ENCODE data around the gene JPH4.

JPH4 gene

DNA sequence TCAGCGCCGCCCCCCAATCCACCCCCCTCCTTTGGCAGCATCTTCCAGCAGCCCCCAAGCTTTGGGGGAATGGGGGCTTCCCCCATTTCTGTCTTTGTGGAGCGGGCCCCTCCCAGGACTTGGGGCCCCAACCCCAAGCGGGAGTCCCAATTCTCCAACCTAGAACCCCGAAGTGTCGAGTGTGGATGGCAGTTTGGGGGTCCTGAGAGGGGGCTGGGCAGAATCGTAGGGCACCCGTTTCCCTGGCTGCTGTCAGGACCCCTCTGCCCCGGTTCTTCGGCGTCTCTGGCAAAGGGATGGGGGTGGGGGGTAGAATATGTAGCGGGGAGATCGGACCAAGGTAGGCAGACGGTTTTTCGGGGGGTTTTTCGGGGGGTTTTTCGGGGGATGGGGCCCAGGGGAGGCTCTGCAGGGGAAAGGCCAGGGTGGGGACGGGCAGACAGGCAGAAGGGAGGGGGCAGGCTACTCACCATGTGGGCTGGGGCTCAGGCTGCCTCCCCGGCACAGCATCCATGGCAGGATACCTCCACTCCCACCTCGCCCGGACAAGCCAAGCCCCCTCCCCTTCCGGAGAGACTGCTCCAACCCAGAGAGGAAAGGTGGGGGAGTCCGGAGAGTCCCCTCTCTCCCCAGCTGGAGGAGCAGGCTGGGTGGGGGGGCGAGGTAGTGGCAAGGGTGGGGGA lies 739 bp downstream of the JPH4 start:
- DNase-seq, result no peak

DNA sequence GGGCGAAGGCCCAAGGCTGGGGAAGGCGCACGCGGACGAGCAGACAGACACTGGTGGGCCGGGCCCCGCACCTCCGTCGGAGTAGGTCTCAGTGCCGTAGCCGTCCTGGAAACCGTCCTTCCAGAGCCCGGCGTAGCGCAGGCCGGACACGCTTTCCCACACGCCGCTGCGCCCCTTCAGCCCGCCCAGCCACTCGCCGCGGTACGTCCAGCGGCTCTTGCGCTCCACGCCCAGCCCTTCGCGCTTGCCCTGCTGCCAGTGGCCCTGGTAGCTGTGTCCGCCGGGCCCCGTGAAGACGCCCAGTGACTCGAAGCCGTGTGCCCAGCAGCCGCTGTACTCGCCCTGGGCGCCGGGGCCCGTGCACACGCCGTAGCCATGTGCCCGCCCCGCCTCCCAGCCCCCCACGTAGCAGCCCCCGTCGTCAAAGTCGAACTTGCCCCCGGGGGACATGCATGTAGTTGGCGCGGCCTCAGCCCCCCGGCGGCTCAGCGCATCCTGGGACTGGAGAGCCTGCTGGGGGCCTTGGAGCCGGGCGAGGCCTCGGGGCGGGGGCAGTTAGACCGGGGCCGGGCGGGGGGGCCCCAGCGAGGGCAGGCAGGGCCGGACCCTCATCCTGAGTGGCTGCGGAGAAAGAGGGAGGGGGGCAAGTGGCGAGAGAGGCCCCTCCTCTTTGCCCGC lies 1.4 kb downstream of the JPH4 start:
- peak; percentile 28 for DNase-seq

DNA sequence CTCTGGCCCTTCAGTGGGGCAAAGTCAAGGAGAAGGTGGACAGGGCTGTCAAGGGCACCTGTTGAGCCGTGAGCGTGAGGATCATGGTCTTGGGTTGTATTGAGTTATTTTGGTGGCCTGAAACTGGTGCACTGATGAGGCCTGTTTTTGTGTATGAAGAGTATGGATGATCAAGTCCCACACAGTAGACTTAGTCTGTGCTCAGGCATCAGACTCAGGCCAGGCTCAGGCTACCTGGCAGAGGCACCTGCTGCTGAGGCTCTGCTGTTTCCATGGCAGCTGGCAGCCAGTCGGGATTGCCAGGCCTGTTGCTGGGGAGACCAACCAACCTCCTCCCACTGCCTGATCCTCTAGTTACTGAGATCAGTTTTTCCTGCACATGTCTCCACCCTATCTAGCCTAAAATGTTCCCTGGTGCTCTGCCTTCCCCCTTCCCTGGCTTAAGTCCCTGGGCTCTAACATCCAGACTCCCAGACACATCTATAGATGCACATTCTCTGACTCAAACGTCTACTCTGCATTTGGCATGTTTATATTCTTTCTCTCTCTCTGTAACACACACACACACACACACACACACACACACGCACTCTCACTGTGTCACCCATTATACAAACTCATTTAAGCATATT lies 5.1 kb downstream of the JPH4 start:
- DNase-seq, result no peak

DNA sequence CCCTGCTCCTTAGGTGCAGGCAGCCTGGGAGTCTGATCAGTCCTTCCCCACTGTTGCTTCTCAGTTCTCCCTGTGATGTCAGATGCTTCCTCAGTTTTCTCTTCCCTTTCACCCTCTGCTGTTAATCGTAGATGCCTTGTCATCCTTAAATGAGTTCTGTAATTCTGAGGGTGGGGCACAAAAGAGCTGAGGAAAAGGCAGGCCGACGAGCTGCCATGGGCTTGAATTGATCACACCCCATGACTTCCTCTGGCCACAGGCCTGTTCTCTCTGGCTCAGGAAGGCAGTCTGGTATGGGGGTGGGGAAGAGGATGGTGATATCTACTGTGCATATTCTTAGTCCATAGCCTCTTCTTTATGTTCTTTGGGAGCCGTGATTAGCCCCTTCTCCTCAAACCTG lies 5.8 kb downstream of the JPH4 start:
- DNase-seq, result peak; percentile 72

DNA sequence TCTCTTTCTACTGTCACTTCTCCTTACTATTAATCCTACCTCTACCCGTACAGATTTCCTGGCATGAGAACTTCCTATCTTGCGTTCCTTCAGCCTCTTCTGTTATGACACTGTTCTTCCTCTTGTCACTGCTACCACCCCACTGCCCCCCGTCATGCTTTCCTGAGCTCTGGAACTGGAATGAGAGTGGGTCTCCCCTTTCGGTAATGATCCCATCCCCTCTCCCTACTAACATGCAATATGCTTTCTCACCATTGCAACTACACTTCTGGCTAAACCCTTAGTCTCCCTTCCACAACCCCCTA lies 6.1 kb downstream of the JPH4 start:
- DNase-seq, result peak; percentile 29

DNA sequence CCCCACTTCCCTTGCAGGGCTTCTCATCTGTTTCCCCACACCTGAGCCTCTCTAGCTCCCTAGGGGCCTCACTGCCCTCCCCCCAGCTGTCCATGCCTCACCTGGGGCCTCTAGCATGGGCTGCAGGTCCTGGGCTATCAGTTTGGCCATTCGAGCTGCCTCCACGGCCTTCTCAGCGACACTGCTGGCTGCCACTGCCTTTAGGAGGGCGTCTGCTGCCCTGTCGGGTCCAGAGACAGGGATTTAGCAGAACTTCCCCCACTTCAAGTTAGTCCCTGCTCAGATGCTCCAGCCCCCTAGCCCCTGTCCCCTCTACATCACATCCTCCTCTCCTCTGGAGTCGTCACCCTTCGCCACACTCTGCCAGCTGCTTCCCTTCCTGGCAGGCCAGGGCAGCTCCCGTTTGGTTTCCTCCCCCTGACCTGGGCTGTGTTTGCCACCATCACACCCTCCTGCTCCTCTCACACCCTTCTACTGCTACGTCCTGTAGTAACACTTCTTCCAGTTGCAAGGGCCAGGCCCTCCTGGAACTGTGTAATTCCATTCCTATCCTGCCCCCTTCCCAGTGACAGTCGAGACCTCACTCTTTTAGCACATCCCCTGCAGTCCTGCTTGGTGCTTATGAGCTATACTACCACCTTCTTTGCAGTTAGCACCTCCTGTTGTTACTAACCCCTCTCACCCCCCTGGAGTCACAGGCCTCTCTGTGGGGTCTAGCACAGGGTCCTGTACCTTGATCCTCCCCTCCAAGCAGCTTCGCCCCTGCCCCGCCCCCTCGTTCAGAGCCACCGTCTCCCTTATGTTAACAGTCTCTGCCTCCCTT lies 6.7 kb downstream of the JPH4 start:
- DNase-seq, result no peak

DNA sequence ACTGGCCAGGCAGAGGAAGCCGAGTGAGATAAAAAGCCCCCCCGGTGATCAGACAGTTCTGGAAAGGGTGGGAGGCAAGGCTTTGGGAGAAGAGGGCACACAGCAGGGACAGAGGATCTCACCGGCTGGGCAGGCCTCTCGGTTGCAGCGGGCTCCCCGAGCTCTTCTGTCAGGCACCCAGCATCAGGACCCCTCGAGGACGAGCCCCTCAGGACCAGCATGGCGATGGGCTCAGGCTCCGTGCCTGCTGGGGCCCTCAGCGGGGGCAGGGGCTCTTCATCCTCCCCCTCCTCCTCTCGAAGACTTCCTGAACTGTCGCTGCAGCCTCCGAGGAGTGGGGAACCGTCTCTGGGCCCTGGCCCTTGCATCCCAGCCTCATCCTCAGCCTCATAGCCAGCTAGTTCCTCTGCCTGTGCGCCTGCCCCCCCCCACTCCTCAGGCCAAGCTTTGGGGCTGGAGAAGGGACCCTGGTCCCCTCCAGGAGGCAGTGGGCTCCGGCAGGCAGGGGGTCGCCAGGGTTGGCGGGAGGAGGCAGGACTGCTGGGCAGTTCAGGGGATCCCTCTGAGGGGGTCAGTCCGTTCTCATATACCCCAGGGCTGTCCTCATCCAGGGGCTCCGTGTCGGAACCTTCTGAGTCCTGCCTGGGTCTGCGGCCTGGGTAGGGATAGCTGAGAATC lies 7.6 kb downstream of the JPH4 start:
- no peak for DNase-seq

DNA sequence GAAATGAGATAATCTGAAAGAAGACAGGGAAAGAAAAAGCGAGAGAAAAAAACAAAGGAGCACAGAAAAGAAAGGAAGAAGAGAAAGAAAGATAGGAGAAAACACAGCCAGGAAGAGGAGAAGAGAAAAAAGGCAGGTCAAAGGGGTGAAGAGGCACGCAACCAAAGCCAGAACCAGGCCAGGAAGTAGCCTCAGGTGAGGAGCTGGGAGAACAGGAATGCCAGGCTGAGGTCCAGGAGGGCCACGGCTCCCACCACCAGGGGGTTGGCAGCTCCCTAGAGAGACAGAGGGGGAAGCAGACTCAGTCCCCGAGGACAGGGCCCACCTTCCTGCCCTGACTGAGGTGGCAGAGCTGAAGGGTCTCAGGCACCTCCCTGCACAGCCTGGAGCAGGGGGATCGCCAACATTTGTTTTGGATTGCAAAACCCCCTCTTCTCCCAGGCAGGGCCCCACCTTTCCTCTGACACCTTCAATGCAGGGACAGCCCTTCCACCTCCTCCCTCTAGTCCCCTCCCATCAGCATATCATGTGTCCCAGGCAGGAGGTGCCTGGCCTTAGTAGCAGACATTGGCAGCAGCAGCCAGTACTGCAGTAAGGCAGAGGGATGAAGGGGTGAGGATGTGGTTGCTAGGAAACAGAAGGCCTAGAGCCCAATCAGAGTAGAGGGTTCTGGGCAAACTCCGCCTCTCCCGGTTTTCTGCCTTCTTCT lies 9.0 kb downstream of the JPH4 start:
- DNase-seq, result no peak

DNA sequence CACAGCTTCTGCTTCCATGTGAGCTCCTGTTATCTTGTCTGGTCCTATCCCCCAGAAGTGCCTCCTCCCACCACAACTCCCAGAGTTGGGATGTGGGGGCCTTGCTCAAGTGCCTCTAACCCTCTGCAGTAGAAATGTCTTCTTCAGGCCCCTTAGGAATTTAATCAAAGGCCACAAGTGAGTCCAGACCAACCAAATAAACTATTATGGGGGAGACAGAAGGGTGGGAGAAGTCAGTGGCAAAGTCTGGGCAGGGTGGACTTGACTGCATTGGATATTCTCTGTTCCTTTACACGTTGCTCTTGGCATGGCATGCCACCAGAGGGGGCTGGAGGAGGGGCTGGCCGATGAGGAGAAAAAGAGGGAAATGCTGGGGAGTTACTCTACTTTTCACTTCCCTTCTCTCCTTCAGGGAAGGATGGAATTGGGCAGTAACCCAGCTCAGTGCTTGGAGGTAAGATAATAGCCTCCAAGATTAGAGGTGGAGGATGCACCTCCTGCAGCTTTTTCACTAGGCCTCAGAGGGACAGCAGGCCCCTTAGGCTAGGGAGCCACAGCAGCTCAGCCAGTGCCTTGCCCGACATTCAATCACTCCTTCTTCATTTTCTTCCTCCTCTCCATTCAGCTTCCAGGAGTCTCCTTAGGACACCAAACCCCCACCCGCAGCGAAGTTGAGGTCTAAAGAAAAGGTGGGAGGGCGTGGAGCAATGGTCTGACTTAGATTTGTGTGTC lies 9.8 kb downstream of the JPH4 start:
- DNase-seq, result peak; percentile 66

DNA sequence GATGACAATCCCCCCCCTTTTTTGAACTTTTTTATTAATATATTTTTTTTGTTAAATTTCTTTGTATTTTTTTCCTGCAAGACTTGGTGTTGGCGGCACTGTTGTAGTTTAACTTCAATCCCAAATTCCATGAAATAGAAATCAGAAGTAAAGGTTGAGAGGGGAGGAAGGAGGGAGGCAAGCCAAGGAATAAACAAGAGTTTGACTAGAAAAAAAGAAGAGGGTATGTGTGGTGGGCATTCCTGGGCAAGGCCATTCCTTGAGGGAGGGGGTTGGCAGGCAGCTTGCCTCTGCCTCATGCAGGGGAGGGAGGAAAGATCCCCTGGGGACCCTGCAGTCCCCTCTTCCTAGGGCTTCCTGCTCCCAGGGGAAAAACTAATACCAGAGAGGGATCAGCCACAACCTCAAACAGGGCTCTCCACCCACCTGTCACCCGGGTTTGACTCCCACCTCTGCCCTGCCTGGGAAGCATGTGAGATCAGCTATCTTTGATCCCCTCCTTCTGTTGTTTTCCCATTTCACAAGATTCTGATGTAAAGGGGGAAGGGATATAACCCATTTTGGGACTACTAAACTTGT lies 10.5 kb downstream of the JPH4 start:
- no peak for DNase-seq

DNA sequence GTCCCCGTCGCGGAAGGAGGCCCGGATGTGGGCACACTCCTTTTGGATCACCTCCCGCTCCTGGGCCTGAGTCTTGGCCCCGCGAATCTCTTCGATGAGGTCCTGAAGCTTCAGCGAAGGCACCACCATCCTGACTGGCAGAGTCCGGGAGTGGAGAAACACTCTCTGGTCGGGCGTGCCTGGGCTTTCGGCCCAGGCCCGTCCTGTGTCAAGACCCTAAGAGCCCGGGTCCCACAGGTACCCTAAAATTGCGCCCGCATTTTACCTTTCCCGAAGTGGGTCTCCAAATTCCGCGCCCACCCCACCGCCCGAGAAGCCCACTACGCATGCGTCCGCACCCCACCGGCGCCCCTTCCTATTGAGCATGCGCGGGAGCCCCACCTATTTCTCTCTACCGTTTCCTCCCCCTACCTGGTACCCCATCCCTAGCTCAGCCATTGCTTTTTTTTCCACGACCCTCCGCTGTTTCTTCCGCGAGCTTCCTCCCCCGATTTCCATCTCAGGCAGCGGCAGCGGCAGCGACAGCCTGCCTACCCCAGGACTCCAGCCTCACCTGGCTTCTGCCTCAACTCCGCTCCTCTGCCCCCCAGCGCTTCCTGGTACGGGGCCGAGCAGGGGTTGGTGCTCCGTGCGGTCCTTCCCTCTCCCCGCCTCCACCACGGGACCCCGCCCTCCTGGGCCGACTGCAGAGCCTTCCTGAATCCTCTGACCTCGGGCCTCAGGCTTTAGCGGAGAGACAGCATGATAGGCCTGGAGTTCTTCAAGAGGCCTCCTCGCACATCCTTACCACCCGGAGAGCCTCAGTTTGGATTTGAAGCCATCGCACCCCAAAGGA lies 11.2 kb downstream of the JPH4 start, which contains the start of gene AP1G2:
Gene AP1G2 (minus strand): TSS at position 606 of the 835 bp plus-strand sequence. CDS start 477 bp downstream, at position 129.
- DNase-seq, result peak; percentile 87

DNA sequence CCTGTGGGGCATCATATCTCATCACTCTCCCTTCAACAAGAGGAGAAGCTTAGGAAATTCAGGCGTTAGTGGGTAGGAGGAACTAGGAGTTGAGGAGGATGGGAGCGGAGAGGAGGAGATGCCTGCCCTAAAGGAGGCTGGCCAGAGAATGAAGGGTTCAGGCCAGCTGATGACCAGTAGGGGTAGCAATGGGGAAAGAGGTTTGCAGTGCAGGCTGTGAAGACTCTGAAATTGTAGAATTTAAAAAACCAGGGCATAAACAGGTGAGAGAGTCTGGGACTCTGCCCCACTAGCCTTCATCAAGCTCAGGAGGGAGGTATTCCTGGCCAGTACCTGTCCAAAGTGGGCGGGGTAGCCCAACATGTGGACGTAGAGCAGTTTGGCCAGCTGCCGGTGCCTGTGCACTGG lies 11.8 kb downstream of the JPH4 start:
- no peak for DNase-seq

DNA sequence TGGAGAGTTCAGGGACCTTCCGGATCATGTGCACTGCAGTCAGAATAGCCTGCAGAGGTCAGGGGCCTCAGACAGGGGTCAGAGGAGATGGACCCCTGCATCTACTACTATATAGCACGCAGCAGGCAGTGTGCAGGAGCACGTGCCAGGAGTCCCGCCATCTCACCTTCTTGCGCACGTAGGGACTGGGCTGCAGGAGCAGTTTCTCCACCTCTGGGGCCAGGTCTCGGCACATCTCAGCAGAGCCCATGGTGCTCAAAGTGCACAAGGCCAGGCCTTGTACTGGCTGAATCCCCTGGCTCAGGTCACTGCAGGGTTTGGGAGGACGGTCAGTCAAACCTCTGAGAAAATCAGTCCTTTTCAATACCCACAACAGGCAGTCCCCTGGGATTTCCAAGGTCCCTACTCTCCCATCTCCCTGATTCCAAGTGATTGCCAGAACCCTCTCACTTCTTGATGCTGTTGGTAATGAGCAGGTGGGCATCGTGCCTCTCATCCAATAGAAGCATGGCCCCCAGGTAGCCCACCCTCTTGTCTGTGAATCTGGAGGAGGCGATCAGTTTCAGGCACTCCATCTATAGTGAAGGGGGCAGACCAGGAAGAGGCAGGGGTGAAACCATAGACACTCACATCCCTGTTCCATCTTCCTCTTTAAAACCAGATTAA lies 12.3 kb downstream of the JPH4 start:
- no peak for DNase-seq

DNA sequence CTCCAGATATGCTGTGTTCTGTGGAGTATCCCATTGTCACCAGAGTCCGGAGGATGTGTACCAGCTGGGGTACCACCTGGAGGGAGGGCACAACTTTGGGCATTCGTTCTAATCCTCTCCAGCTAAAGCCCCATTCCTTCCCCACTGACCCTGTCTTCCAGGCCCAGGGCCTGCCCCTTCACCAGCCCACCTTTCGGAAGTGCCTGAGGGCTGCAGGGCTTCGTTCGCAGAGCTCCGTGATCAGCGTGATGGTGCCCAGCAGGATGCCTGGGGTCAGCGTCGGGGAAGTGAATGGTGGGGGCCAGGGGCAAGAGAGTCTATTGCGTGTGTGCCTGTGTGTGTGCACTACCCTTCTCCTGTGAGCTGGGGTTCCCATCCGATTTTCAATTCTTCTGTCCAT lies 13.0 kb downstream of the JPH4 start:
- DNase-seq, result no peak

DNA sequence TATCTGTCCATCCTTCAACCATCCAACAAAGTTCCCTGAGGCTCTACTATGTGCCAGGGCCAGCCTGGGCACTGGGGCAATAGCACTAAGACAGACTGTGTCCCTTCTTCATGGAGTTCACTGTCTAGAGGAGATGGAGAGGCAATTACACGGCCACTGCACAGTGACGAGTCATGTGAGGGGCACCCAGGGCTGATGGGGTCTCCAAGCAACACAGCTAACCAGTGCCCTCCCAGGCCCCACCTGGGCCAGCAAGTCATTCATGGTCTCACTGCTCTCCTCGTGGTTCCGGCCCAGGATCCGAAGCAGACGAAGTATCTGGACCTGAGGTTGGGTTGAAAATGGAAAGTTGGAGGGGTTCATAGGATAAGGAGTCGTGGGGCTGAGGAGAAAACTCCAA lies 13.7 kb downstream of the JPH4 start:
- no peak for DNase-seq

DNA sequence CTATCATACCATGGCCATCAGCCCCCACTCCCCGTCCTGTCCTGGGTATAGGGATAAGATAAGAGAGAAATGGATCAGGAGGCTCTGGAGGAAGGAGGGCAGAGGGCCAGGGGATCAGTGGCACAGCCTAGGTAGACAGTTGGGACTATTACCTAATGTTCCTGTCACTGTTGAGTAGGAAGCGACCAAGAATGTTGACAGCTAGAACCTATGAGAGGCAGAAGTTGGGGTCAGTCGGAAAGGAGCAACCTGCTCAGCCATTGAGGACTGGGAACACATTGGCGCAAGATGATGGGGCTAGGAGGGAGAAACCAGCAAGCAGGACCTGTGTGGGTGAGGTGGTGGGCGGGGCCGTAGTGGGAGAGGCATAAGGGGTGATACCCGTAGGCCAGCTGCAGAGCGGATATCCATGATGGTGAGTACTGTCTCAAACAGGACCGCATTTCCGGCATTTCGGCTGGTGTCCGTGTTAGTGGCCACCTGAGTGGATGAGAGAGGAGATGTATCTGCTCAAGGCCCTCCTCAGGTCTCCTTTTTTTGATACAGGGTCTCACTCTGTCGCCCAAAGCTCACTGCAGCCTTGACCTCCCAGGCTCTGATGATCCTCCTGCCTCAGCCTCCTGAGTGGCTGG lies 14.3 kb downstream of the JPH4 start:
- DNase-seq, result no peak

DNA sequence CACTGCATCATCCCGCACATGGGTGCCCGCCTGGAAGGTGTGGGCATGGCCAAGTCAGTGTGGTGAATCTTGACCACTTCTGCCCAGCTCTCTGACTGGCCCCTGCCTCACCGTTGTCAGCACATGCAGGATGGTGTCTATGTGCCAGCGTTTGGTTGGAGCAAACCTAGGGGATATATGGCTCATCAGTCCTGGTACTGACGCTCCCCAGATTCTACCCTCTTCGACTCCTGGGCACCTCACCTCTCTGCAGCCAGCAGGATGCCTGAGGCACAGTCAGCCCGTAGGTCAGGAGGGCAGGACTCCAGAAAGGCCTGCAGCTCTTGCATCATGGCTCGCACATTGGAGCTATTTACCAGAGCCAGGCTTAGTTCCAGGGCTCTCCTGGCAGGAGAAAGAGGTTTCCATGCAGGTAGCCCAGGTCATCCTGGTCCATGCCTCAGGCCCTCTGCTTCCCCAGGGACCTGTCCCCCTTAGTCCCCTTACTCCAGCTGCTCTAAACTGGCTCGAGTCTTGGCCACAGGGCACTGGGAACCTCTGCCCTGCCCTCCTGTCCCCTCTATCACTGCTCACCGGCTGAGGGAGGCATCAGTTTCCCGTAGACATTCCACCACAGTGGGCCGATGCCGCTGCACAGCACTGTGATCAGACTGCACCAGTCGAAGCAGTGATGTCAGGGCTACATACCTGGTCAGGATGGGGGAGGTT lies 15.0 kb downstream of the JPH4 start:
- DNase-seq, result no peak

DNA sequence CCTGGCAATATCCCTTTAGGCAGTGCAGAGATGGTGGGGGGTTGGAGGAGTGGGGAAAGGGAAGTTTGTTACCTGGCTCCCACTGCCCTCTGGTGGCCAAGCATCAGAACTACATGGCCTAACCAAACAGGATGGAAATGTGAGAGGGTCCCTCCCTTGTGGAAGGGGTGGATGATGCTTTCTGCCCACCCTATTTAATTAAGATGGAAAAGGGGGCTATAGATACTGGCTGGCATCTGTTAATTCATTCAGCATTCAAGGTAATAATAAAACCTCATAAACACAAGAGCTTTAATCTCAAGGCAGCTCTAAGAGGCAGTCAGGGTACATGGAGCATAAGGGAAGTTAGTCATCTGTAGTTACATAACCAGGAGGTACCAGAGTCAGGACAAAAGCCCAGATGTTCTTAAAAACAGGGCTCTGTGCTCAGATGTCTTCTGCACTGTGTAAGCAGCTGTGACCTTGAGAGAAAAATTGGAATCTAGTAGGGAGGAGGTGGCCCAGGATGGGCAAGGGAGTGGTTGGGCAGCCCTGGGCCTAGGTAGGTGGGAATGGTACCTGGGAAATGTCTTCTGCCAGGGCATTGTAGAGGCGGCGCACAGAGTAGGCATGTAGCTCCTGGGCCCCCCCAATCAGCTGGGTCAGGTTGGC lies 15.6 kb downstream of the JPH4 start:
- DNase-seq, result peak; percentile 56

Measured in suppressor macrophage treated with lipopolysaccharide for 4 hours (primary cell).